HFF-Myc (cell line): ENCODE data around the gene WDR81.
"Not testable (repeated sequence)": the region's sequence is repeated elsewhere in the genome, so short reads cannot be mapped to it uniquely, and the experiment has no call there.

Experiments used
- DNase-seq: peaks from one replicate; pipeline ENCODE4 v3.0.0-alpha.2; 2011; ENCODE audit warnings: low read depth; ENCODE audit errors: extremely low read depth
- H3K4me3 ChIP-seq: replicated peaks from 2 replicates; pipeline ENCODE4 v1.5.1; 2011; ENCODE audit warnings: low read depth, mild to moderate bottlenecking, control low read depth, low read length
- CTCF ChIP-seq: IDR thresholded peaks from 2 replicates; pipeline ENCODE4 v1.5.1; 2012; ENCODE audit warnings: mild to moderate bottlenecking, low read depth, low read length, control low read depth; ENCODE audit errors: missing control alignments

Gene WDR81

GRCh38 chr17:1724351-1724868 is at the start of gene WDR81:
Gene WDR81 (plus strand): TSS chr17:1724704. CDS start chr17:1724960, 256 bp downstream.
- H3K4me3 ChIP-seq = peak within 1 kb of the TSS; percentile 58
- no peak for TF ChIP-seq CTCF
- DNase-seq = no peak

- no peak for DNase-seq
- TF ChIP-seq CTCF = no peak
- H3K4me3 ChIP-seq = no peak overlapping the region
These were observed 48.1 kb upstream of the WDR81 start for GRCh38 chr17:1676401-1676800.

- no peak for DNase-seq
- H3K4me3 ChIP-seq = peak overlapping the region; percentile 86
- no peak for TF ChIP-seq CTCF
These were observed 41.0 kb upstream of the WDR81 start for GRCh38 chr17:1683459-1683858.

GRCh38 chr17:1684378-1685189 is 39.9 kb upstream of the WDR81 start, which contains the start of gene PRPF8:
Gene PRPF8 (minus strand): TSS chr17:1684867. CDS start chr17:1684571, 296 bp downstream.
- peak; percentile 92 for DNase-seq
- H3K4me3 ChIP-seq = peak within 1 kb of the TSS; percentile 86
- TF ChIP-seq CTCF = no peak

- DNase-seq = no peak
- no peak overlapping the region for H3K4me3 ChIP-seq
- TF ChIP-seq CTCF = no peak
These were observed 38.4 kb upstream of the WDR81 start for GRCh38 chr17:1686086-1686485.

- not testable (repeated sequence) for DNase-seq, H3K4me3 ChIP-seq
These were observed 36.1 kb upstream of the WDR81 start for GRCh38 chr17:1688405-1688804.

- no peak for TF ChIP-seq CTCF
- no peak for DNase-seq
- H3K4me3 ChIP-seq = no peak overlapping the region
These were observed 33.8 kb upstream of the WDR81 start for GRCh38 chr17:1690544-1691221.
